H1 (cell line): ENCODE results near the gene OR51B4.

ENCODE experiments used
- CTCF ChIP-seq, 3 experiments: IDR thresholded peaks; 1 replicate in 2 of 3; 2 replicates in 1 of 3; pipeline versions ENCODE4 v1.5.1 to v1.6.1; 2011; ENCODE audit warnings: low read length in 3 of 3, mild to moderate bottlenecking in 3 of 3, inconsistent platforms in 2 of 3, low read depth in 1 of 3, moderate library complexity in 1 of 3; ENCODE audit not compliant: insufficient read depth in 1 of 3; ENCODE audit errors: control extremely low read depth in 1 of 3
- HDAC6 ChIP-seq: IDR thresholded peaks from one replicate; pipeline ENCODE4 v1.7.1; 2012; ENCODE audit warnings: low read depth, mild to moderate bottlenecking, inconsistent platforms, low read length, moderate library complexity
- MAX ChIP-seq: IDR thresholded peaks from 2 replicates; pipeline ENCODE4 v1.6.1; 2012; ENCODE audit warnings: inconsistent platforms
- POLR2AphosphoS5 ChIP-seq: IDR thresholded peaks from 2 replicates; pipeline ENCODE4 v1.6.1; 2011; ENCODE audit warnings: low read depth, low read length
- SIN3A ChIP-seq, 2 experiments: IDR thresholded peaks in 1 of 2; conservative IDR thresholded peaks in 1 of 2; 2 replicates each; pipeline ENCODE4 v1.6.1; 2011 to 2012; ENCODE audit warnings: low read length in 2 of 2, improper control_type of control experiment in 1 of 2, low read depth in 1 of 2, mild to moderate bottlenecking in 1 of 2
- SP1 ChIP-seq: IDR thresholded peaks from 2 replicates; pipeline ENCODE4 v1.6.1; 2011; ENCODE audit warnings: low read depth, low read length
- SUZ12 ChIP-seq: fragments of 200-600 bp; sonication (generic); IDR thresholded peaks from 2 replicates; pipeline ENCODE4 v1.6.1; 2012; ENCODE audit warnings: mild to moderate bottlenecking, inconsistent platforms, low read length, moderate library complexity, mixed read lengths
- TAF1 ChIP-seq: IDR thresholded peaks from 2 replicates; pipeline ENCODE4 v1.6.1; 2011; ENCODE audit warnings: mild to moderate bottlenecking, low read depth, low read length

- no peak for TF ChIP-seq SIN3A (conservative IDR thresholded peaks at IDR 0.05 in 1 of 2, IDR thresholded peaks at IDR 0.05 in 1 of 2; ENCODE audit: low read depth in 1 of 2, low read length in 2 of 2)
- TF ChIP-seq CTCF (IDR thresholded peaks at IDR 0.05; ENCODE audit: control extremely low read depth in 1 of 3, insufficient read depth in 1 of 3, low read depth in 1 of 3, low read length in 3 of 3), result no peak
- TF ChIP-seq POLR2AphosphoS5, result no peak
- peak; percentile 70 for TF ChIP-seq MAX
- TF ChIP-seq TAF1, result no peak
- TF ChIP-seq HDAC6, result no peak
- TF ChIP-seq SUZ12, result no peak
- TF ChIP-seq SP1, result no peak
Observed at GRCh38 chr11:5258543-5259262, 43.0 kb downstream of the OR51B4 start.
